CD4-positive, alpha-beta T cell treated with Interleukin-12 subunit alpha and Interleukin-12 subunit beta, for 1 hour (primary cell): ENCODE measurements around the gene MESD.

ENCODE experiments used
- DNase-seq: peaks from one replicate; pipeline ENCODE4 v3.0.0-alpha.2; 2020

The MESD gene

DNA sequence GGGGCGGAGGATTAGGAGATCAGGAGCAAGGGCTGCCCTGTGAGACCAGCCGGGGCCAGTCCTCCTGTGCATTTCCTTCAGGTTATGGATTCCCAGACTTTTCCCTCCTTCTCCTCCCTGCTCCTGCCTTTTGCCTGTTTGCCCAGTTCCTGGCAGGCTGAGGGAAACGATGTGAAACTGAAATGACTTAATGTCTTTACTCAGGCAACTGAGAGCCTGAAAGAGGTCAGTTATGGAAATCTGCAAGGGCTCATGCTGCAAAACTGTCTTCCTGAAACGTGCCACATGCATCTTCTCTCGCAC, 57.2 kb downstream of the MESD start:
- no peak for DNase-seq

DNA sequence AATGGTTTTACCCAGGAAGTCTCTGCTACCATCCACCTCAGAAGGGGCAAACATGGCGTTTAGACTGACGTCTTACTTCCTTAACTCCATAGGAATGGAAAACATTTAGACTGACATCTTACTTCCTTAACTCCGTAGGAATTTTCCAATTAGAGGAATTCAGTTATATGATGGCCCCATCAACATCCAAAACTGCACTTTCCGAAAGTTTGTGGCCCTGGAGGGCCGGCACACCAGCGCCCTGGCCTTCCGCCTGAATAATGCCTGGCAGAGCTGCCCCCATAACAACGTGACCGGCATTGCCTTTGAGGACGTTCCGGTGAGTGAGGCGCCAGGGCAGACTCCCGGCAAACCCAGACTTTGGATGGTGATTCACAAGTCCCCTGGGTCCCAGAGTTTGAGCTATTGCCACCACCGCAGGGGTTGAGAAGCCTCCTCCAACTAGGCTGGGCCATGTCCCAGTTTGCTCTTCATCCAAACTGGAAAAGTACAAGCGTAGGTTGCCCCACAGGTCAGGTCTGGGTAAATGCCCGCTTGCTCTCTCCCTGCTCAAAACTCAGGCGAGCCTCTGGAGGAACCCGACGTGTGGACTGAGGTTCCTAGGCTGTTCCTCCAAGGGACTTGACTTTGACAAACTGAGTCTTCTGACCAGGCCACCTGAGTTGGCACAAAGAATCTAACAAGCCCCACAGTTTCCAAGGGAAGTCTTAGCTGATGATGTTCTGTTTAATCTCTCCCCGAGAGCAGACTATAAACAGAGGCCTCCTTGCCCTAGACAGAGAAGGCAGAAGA, 57.7 kb downstream of the MESD start:
- no peak for DNase-seq

DNA sequence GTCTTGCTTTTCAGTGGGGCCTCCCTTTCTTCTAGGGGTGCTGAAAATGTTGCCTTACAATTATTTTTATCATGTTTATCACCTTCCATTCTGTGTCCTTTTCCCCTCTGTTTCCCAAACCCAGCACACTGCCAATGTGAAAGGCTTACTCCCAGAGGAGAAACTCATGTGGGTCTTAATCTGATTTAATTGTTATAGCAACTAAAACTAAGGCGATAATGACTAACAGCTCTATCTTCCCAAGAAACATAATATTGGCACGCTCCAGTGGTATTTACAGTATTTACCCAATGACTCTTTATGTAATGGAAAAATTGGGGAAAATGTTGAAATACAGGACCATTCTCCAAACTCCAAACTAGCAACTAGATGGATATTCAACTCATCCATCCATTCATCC, 58.4 kb downstream of the MESD start:
- DNase-seq, result no peak

DNA sequence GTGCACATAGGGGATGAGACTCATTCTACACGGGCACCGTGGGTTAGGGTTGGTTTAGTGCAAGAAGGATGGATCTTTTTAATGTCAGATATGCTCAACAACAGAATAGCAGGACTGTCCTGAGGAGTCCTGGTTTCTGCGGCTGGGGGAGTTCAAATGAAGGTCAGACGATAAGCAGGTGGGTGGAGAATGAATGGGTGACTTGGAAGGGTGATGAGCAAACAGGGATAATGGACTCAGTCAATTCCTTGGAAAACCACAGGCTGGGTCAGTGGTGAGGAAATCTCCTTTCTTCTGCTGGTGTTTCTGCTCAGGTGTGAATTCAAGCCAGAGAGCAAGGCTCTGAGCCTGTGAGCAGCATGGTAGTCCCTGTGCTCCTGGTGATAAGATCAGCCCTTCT, 59.9 kb downstream of the MESD start:
- DNase-seq, result no peak

DNA sequence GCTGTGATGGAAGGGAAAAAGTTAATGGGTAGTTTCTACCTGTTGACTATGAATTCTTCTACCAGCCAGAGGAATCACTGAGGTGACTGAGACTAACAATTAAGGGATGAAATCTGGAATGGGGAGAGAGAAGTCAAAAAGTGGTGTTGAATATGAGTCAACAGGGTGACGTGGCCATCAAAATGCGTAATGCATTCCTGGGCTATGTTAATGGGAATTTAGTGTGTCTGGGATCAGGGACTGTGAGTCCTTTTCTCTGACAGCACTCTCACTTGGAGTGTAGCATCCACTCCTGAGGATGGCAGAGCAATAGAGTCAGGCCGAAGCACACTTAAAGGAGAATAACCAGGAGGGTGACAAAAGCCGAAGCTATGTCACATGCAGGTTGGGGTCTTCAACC, 60.4 kb downstream of the MESD start:
- no peak for DNase-seq

DNA sequence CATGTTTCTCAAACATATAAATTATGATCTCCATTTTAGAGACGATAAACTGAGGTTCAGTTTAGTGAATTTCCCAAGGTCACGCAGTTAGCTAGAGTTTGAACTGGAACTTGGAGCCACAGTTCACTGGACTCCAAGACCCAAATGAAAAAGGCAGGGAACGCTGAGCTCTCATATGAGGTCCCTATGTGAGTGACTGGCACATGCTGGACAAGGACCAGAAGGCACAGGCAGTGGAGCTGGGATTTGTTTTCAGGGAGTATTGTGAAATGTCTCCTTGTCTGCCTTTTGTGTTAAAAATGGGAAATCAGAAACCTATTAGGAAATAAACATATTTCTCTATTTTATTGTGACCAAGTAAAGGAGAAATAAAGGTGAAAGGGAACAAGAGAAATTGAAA, 63.5 kb downstream of the MESD start:
- no peak for DNase-seq

DNA sequence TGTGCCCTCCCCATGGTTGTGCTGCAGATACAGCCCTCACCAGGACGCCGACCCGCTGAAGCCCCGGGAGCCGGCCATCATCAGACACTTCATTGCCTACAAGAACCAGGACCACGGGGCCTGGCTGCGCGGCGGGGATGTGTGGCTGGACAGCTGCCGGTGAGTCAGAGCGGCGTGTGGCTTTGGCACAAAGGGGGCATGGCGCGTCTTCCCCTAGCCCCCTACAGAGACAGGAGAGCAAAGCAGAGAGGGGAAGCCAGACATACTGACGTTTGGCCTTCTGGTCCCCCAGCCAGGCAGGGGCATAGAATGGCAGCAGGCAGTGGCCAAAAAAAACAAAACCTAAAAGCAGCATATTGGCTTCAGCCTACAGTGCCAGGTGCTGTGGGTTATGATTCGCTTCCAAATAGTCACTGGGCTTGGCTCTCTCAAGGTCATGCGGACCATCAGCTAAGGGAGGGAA, 64.0 kb downstream of the MESD start:
- DNase-seq, result no peak

DNA sequence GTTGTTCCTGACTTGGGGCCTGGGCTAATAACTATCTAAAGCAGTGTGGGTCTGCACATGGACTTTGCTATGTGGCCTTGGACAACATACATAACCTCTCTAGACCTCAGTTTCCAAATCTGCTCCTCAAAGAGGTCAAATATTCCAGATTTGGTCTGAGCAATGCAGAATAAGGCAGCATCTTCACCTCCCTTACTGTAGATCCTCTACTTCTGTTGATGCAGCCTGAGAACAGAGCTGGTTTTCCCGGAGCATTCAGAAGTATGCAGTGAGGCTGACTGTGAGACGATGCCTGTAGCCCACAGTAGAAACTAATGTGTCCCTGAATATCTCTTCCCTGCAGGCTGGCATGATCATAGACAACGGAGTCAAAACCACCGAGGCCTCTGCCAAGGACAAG, 65.3 kb downstream of the MESD start:
- DNase-seq, result no peak

DNA sequence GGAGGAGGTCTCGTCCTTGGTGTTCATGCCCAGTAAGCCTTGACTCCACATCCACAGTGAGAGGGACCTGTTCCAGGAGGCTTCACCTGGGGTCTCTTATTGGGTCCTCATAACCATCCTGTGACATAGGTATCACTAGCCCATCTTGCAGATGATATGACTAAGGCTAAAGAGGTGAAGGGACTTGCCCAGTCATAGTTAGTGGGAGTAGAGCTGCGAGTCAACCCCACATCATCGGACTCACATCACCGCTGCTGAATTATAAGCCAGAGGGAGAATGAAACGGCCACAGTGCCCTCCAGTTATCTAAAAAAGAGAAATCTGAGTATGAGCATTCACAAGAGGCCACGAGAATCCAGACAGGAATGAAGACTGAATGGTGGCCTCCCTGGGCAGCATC, 66.0 kb downstream of the MESD start:
- no peak for DNase-seq

DNA sequence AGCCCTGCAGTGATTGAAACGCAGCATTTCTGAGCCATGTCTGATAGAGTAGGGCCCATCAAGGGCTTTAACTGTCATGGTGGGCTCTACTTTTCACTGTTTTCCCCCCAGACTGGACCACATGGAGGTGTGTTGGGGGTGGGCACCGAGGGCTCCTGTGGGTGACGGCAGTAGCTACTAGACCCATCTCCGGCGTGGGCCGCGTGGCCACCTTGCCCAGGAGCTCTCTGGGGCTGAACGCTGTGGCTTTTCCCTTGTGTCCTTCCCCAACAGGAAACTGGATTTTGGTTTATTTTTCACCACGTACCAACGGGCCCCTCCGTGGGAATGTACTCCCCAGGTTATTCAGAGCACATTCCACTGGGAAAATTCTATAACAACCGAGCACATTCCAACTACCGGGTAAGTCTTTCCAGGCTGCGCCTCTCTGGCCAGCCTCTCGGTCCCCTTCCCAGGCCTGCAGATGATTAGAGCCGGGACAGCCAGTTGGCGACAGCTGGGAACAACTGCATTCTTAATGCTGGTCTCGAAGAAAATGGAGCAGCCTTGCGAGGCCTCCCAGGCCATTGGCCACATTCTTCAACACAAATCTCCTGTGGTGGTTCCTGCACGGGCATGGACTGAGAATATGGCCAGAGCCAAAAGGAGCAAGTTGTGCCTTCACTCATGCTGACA, 67.7 kb downstream of the MESD start:
- no peak for DNase-seq

DNA sequence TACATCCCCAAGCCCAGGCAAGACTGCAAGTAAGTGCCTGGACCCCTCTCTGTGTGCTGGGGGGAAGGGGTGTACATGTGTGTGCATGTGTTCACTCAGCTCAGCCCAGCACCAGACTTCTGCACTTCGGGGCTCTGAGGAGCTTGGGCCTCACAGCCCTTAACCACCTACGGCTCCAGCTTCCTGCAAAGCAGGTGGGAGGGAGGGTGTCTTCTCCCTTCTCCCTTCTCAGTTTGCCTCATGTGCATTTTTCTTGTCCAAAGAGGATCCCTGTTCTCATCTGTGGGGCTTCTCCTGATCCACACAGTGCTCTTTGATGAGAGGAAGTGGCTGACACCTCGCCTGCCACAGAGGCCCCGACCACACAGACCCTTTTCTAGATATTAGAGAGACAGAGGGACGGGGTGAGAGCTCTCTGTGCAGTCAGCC, 69.3 kb downstream of the MESD start:
- peak; percentile 2 for DNase-seq

DNA sequence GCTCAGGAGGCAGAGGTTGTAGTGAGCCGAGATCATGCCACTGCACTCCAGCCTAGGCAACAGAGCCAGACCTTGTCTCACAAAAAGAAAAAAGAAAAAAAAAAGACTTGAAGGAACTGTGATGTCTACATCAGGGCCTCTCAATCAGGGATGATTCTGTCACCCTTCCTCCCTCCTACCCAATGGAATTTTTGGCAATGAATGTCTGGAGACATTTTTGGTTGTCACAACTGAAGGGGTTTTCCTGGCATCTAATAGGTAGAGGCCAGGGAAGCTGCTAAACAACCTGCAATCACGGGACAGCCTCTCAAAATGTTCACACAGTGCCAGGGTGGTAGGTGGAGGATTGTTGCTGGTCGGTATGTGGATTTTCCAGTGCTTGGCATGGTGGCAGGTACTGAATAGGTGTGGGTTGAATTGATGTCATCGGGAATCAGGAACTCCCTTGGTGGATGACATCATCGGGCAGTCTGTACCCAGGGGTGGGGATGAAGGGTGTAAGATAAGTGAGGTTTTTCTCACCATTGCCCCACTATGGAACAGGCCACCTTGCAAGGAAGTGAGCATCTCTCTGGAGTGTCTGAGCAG, 71.3 kb downstream of the MESD start:
- DNase-seq, result no peak

DNA sequence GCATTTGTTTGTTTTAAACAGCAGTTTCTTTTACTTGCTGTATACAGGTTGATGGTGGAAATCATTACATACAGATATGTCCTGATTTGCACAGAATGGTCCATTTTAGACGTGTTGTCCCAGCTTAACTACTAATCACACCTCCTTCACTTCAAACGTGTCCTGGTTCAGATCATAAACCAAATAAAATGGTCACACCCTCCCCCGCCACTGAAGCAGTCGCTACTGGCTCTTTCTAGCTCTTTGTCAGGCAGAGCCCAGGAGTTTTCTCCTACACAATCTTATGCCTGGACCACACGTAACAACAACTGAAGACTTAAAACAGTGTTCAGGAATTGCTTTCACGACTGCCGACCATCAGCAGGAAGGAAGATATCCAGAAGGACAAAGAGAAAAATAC, 73.6 kb downstream of the MESD start:
- DNase-seq, result no peak

DNA sequence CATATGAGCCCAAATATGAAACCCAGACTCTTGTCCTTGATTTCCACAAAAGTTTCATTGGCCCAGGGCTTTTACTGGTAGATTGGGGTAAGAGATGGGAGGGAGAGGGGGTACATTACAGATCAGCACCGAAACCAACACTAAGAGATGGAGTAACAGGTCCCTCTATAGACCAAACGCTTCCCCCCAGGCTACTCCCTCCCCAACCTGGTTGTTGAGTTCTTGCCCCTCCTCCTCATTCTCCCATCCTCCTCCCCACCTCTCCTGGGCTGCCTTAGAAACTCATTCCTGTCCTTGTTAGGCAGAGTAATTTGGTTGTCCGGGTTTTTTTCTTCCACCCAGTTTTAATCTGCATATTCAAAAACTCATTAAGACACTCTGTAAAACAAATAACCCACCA, 74.1 kb downstream of the MESD start:
- DNase-seq, result no peak

DNA sequence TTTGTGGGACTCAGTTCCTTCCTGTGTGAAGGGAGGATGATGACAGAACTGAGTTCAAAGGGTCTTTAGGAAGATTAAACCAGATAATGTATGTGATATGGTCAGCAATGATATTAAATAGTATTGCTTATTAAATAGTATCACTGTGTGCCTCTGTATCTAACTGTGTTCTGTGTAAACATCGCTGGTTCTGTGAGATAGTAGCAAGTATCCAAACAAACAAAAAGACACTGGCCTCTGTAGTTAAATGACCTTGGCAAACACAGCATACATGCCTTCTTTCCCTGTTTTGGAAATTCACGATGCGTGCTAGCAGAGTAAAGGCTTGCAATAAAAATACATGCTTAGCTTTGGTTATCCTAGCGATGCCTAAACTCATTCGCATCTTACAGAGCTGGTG, 76.1 kb downstream of the MESD start:
- DNase-seq, result no peak

DNA sequence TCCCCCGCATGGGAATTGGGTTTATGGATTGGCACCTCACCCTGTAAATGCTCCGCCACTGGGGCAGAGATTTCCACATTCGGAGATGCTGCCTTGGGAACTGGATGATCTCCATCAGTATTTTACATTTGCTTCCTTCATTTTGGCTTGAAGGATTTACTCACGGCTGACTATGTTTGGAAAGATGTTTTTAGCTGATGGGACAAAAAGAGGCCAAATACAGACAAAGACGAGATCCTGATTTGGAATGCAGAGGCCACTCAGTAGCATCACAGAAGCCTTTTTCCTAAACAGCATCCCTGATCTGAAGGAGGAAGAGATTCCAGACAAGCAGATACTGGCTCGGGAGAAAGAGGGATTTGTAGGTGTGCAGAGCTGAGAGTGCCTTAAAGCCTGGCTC, 76.9 kb downstream of the MESD start:
- DNase-seq, result no peak

DNA sequence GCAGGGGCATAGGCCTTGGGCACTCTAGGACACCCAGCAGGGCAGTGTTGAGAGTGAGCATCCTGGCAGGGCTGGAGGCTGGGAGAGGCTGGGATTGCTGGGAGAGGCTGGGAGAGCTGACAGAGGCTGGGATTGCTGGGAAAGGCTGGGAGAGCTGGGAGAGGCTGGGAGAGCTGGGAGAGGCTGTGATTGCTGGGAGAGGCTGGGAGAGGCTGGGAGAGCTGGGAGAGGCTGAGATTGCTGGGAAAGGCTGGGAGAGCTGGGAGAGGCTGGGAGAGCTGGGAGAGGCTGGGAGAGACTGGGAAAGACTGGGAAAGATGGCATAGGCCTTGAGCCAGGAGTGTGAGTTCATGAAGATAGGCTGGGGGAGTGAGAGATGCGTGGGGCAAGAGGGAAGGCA, 77.8 kb downstream of the MESD start:
- DNase-seq, result no peak

DNA sequence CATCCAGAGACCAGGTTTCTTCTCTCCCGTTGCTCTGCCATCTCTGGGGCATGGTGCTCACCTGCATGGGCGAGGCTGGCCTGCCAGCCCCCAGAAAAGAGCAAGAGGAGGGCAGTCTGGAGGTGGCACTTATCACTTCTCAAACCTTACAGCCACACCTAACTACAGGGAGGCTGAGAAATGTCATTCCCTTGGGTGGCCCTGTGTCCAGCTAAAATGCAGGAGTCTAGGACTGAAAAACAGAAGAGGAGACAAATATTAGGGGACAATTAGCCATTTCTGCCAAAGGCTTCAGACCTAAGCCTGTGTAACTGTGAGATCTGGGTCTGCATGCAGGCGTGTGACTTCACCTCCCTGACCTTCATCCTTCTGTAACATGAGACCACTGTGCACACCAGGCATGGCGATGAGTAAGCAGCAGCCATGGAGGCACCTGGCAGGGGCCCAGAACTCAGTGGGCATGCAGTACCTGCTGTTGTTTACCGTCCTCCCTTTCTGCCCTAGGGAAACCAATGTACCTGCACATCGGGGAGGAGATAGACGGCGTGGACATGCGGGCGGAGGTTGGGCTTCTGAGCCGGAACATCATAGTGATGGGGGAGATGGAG, 83.4 kb downstream of the MESD start:
- no peak for DNase-seq

DNA sequence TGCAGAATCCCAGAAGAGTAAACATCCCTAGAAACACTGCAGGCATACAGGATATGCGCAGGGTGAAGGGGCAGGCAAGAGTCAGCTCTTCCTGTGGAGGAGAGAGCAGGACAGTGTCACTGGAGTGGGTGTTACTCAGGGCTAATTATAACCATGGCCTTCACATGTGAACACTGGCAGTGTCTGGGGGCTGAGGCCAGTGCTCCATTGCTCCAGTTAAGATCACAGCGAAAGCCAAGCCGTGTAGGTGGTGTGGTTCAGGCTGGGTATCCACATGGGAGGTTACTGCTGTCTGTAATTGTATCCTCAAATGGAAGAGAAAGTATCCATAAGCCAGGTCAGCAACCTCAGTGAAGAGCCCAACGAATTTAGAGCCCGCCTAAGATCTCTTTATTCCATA, 84.6 kb downstream of the MESD start:
- DNase-seq, result no peak

DNA sequence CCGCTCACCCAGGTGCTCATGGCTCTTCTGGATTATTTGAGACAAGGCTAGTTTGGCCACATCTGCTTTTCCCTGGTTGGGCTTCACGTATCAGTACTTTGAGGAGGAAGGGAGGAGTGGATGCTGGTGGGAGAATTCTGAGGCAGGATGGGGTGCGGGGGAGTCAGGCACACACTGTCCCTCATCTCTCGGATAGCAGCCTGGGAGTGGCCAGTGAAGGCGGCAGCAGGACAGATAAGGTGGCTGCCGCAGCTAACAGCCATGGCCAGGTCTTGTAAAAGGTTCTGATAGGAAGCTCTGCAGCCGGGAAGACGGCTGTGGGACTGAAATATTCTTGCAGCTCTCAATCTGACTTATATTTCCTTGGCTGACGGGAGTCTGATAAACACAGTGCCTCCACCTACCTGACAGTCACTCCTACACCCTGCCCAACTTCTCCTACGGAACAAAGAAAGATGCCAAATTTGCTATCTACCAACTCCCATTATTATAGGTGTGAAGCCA, 87.3 kb downstream of the MESD start:
- DNase-seq, result no peak

DNA sequence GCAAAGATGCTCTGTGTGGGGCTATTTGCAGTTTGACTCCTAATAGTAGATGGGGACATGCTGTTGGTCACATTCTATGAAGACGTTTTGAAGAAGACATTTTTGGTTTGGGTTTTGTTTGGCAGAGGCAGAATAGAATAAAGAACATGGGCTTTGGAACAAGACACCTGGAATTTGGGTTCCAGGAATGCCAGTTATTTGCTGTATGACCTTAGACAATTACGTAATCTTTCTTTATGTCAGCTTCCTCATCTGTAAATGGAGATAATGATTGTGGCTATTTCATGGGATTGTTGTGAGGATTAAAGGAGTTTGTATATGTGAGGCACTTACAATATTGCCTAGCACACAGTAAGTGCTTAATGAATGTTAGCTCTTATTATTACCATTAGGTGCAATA, 91.6 kb downstream of the MESD start:
- DNase-seq, result no peak
